NT2/D1 (cell line): ENCODE data around the gene B3GALT6.

ENCODE experiments used
- DNase-seq: peaks from one replicate; pipeline ENCODE4 v3.0.0-alpha.2; 2011; ENCODE audit warnings: low read depth, low spot score
- H3K27me3 ChIP-seq: 2 replicates; pipeline ENCODE4 v1.6.0; 2011; ENCODE audit warnings: mild to moderate bottlenecking; ENCODE audit not compliant: insufficient read length, insufficient read depth
- H3K36me3 ChIP-seq: 2 replicates; pipeline ENCODE4 v1.6.1; 2011; ENCODE audit warnings: mild to moderate bottlenecking, low read length, mixed read lengths; ENCODE audit not compliant: insufficient read depth, insufficient read length
- H3K4me1 ChIP-seq: 2 replicates; pipeline ENCODE4 v1.5.1; 2011; ENCODE audit not compliant: insufficient read depth, insufficient read length
- H3K4me3 ChIP-seq: 2 replicates; pipeline ENCODE4 v1.5.1; 2011; ENCODE audit warnings: low read depth; ENCODE audit not compliant: insufficient read length
- H3K9ac ChIP-seq: 2 replicates; pipeline ENCODE4 v1.6.0; 2011; ENCODE audit warnings: low read depth; ENCODE audit not compliant: insufficient read length
- H3K9me3 ChIP-seq: 2 replicates; pipeline ENCODE4 v1.5.1; 2011; ENCODE audit warnings: mild to moderate bottlenecking, low read length; ENCODE audit not compliant: insufficient read depth
- SUZ12 ChIP-seq: IDR thresholded peaks from 2 replicates; pipeline ENCODE4 v1.6.1; 2011; ENCODE audit not compliant: insufficient read length, insufficient read depth; ENCODE audit errors: extremely low read depth
- YY1 ChIP-seq: IDR thresholded peaks from 2 replicates; pipeline ENCODE4 v1.6.1; 2011; ENCODE audit not compliant: insufficient read length, insufficient read depth
- ZNF274 ChIP-seq: IDR thresholded peaks from 2 replicates; pipeline ENCODE4 v1.6.1; 2011; ENCODE audit warnings: mild to moderate bottlenecking, low read depth, low read length

B3GALT6 gene

DNA sequence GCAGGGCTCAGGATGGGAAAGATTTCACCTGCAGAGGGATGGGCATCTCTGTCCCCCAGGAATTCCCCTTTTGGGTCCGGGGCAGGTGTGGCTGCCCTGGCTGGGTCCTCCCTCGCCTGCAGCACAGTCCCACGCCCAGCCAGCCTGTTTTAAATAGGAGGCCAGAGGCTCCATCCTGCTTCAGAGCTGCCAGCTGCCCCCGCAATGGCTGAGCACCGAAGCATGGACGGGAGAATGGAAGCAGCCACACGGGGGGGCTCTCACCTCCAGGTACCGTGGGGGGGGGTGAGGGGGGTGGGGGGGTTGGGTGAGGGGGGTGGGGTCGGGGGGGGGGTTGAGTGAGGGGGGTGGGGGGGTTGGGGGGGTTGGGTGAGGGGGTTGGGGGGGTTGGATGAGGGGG, 51.8 kb downstream of the B3GALT6 start:
- Histone ChIP-seq H3K9ac (no peak overlapping the region), H3K27me3 (no peaks in the 10 kb centered on the region), H3K36me3 (no peaks in the 10 kb centered on the region), H3K9me3 (no peaks in the 10 kb centered on the region), H3K4me1 (peaks cover 2% of the 10 kb centered on the region), H3K4me3 (no peak overlapping the region)
- no peak for DNase-seq
- TF ChIP-seq SUZ12 (no peak), ZNF274 (no peak), YY1 (no peak)
